GM19395 (cell line): ENCODE measurements around the gene ZNF350.
"Not testable (repeated sequence)": the region's sequence is repeated elsewhere in the genome, so short reads cannot be mapped to it uniquely, and the experiment has no call there.

Experiments used
- ATAC-seq: cut with Tn5 transposase; IDR thresholded peaks from one replicate; pipeline ENCODE4 v1.9.1; 2021; ENCODE audit warnings: mild to moderate bottlenecking, moderate library complexity; ENCODE audit not compliant: unreplicated experiment

The ZNF350 gene

DNA sequence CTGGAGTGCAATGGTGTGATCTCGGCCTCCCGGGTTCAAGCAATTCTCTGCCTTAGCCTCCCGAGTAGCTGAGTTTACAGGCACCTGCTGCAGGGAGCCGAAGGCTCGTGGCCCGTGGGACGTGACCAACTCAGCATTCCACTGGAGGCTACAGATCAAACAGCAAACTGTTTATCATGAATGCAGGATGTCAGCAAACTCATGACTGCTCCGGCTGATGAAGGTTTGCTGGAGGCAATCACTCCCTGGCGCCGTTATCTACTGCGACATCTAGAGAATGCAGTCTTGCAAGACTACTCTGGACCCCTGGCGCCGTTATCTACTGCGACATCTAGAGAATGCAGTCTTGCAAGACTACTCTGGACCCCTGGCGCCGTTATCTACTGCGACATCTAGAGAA lies 10.9 kb downstream of the ZNF350 start:
- ATAC-seq = not testable (repeated sequence)

DNA sequence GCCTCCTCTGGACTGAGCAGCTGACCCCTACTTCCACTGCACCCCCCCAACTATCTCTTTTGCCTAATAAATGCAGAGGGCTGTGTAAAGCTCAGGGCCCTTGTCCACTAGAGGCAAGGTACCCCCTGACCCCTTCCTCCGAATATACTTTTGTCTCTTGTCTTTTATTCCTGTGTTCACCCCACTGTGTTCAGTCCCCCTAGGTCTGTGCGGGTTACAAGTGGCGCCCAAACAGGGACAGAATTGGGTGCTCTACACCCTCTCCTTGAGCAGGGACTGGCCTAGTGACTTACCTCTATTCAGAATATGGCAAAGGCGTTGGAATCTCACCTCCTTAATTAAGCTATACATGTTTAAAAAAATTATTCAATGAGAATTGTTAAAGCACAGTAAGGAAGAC lies 15.0 kb downstream of the ZNF350 start:
- no peak for ATAC-seq

DNA sequence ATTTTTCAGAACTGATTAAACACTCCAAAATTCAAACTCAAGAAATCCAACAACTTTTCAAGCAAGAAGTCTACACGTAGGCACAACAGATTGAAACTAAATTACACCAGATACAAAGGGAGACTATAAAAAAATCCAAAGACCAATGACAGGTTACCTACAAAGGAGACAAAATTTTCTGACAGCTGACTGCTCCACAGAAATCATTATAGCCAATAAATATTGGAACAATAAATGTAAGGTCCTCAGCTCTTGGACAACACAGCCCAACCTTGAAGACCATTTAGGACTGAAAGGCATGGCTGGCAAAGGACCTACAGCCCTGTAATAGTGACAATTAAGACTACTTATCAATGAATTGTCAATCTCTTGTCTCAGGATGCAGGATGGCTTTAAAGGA lies 15.9 kb downstream of the ZNF350 start:
- no peak for ATAC-seq

DNA sequence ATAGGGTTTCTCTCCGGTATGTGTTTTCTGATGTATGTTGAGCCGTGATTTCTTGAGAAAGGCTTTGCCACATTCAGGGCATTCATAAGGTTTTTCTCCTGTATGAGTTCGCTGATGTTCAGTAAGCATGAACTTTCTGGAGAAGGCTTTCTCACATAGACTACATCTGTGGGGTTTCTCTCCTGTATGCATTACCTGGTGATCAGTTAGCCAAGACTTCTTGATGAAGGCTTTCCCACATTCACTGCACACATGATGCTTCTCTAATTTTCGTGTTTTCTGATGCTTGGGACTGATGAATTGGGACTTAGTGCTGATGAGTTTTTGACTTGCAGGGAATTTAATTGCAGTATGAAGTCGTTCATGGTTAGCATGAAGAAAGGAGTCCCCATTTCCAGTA lies 21.1 kb downstream of the ZNF350 start:
- no peak for ATAC-seq

DNA sequence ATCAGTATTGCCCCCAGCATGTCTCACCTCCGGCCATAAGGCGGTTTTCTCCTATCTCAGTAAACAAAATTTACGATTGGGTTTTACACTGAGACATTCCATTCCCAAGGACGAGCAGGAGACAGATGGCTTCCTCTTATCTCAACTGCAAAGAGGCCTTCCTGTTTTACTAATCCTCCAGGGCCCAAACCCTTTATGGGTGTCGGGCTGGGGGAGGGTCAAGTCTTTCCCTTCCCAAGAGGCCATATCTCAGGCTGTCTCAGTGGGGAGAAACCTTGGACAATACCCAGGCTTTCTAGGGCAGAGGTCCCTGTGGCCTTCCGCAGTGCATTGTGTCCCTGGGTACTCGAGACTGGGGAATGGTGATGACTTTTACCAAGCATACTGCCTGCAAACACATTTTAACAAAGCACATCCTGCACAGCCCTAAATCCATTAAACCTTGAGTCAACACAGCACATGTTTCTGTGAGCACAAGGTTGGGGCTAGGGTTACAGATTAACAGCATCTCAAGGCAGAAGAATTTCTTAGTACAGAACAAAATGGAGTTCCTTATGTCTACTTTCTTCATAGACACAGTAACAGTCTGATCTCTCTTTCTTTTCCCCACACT lies 25.9 kb downstream of the ZNF350 start:
- not testable (repeated sequence) for ATAC-seq

DNA sequence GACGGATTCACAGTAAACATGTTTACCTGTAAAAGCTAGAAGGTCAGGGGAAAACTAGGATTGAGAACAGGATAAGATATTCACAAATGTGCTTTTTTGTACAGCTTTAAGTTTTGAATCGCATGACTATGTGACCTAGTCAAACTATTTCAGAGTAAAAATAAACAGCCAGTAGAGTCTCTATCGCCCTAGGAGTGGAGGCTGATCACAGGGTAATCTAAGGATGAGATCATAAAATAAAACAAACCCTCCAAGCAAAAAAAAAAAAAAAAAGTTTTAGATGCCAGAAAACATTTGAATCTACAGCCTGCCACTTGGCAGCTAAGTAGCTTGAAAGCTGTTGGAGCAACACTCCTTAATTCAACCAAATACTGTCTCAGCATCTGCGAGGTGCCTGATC lies 26.8 kb downstream of the ZNF350 start:
- no peak for ATAC-seq

DNA sequence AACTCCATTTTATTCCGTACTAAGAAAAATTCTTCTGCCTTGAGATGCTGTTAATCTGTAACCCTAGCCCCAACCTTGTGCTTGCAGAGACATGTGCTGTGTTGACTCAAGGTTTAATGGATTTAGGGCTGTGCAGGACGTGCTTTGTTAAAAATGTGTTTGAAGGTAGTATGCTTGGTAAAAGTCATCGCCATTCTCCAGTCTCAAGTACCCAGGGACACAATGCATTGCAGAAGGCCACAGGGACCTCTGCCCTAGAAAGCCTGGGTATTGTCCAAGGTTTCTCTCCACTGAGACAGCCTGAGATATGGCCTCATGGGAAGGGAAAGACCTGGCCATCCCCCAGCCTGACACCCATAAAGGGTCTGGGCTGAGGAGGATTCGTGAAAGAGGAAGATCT lies 28.8 kb downstream of the ZNF350 start:
- ATAC-seq = not testable (repeated sequence)

DNA sequence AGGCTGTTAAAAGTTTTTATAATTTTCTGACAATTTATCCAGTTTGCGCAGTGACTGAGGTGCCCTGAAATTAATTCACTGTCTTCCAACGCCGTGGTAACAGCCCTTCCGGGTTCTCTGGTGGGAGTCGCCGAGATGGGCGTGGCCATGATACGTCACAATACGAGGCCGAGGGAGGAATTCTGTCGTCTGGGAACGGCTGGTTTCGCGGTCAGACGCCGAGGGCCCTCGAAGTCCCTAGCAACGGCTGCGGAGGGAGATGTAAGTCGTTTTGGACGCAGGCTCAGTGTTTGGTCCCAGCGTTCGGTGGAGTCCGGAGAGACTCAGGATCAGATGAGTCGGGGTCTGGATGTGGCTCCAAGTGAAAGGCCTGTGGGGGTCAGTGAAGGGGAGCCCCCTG lies 37.7 kb downstream of the ZNF350 start:
- ATAC-seq = no peak

DNA sequence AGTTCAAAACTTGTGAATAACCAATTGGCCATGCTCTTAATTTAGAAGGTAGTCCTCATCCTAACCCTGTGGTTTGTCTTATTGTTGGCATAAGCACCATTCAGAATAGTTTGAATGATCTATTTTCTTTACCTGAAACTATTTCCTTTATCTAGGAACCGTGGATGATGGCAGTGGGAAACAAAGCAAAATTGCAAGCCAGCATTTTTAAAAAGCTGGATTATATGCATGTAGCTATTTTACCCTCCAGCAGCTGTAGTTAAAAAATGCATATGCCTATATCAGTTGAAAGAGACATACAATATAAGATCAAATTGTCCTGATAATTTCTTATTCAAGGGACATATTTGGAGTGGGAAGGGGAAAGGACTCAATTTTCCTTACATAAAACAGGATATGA lies 40.0 kb downstream of the ZNF350 start:
- no peak for ATAC-seq

DNA sequence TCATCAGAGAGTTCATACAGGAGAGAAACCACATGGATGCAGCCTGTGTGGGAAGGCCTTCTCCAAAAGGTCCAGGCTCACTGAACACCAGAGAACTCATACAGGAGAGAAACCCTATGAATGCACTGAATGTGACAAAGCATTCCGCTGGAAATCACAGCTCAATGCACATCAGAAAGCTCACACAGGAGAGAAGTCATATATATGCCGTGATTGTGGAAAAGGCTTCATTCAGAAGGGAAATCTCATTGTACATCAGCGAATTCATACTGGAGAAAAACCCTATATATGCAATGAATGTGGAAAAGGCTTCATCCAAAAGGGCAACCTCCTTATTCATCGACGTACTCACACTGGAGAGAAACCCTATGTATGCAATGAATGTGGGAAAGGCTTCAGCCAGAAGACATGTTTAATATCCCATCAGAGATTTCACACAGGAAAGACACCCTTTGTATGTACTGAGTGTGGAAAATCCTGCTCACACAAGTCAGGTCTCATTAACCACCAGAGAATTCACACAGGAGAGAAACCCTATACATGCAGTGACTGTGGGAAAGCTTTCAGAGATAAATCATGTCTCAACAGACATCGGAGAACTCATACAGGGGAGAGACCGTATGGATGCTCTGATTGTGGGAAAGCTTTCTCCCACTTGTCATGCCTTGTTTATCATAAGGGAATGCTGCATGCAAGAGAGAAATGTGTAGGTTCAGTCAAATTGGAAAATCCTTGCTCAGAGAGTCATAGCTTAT lies 41.7 kb downstream of the ZNF350 start:
- ATAC-seq = no peak

DNA sequence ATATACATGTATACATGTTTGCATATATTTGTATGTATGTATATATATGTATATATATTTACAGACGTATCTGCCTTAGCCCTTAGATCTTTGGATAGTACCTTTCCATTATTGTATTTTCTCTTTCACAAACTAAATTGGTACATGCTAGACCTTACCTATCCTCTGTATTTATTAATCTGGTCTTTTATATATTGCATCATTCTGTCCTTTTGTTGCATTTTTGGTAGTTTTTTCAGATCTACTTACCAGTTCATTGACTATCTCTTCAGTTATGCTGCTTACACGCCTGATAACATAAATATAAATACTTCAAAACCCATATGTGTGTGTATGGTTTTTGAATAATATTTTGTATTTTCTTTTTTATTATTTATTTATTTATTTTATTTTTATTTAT lies 47.7 kb downstream of the ZNF350 start:
- ATAC-seq = no peak

DNA sequence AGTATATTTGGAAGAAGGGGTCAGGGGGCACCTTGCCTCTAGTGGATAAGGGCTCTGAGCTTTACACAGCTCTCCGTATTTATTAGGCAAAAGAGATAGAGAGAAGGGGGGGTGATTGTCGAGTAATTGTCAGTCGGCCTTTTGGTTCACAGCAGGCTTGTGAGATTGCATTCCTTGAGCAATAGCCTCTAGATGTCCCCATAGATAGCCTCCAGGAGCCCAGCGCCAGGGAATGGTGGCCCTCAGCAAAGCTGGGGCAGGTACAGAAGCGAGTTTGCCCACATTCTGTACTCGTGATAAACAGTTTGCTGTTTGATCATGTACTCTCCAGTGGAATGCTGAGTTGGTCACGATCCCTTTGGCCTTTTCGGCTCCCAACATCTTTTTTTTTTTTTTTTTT lies 54.7 kb downstream of the ZNF350 start:
- ATAC-seq = no peak

DNA sequence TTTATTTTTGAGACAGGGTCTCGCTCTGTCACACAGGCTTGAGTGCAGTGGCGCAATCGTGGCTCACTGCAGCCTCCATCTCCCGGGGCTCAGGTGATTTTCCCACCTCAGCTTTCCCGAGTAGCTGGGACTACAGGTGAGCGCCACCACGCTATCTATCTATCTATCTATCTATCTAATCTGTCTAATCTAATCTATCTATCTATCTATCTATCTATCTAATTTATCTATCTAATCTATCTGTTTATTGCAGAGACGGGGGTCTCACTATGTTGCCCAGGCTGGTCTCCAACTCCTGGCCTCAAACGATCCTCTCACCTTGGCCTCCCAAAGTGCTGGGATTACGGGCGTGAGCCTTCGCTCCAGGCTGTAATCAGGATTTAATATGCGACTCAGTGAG lies 58.8 kb downstream of the ZNF350 start:
- ATAC-seq = no peak

DNA sequence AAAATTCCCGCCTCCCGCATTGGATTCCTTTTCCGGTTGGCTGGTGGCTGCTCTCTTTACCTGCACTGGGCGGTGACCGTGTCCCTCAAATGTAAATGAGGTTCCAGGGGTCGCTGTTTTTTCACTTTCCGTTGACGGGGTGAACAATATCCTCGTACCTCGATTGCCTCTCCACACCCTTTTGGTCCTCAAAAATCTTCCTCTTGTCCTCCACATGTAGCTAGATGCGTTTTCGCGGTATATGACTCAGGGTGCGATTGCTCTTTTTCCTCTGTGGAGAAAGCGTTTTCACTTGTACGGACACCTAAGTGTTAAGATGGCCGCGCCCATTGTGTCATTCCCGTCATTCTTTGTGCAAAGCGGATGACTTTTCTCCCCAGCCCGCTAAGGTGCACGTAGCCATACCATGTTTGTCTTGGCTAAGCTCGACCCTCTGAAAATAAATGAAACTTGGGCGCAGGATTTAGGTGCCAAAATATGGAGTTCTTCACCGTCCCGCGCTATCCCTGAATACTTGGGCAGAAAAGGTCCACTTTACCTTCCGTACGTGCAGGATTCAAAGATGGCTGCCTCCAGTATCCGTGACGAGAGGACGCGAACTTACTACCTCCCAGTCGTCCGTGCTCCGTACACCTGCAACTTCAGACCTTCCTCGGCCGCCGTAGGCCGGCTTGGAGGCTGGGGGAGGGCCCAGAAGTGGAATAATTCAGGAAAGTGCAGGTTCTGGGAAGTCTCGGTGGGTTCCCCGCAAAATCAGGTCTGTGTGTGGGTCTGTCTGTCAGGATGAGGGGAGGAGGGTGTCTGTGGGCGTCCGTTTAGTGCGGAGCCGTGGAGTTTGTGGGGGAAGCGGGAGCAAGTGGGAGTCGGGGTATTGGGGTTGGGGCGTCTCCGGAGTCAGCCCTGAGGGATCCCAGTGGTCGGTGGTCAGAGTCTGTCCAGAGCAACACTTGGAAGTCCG lies 59.6 kb downstream of the ZNF350 start, which contains the start of gene ZNF613:
TSS of gene ZNF613 (plus strand) at position 689 of the 958 bp plus-strand sequence. CDS start 8,749 bp downstream, outside the sequence.
- peak; percentile 85 for ATAC-seq

DNA sequence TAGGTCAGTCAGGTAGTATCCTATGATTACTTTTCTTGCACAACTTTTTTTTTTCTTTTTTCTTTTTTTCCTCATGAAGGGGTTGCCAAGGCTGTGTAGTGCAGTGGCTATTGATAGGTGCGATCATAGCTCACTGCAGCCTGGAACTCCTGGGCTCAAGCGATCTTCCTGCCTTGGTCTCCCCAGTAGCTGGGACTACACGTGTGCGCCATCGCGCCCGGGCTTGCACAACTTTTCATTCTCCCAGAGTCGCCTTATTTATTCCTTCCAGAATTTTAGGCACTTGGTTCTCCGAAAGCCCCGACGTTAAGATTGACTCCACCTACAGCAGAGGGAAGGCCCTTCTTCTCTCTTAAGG lies 60.2 kb downstream of the ZNF350 start:
- ATAC-seq = no peak

DNA sequence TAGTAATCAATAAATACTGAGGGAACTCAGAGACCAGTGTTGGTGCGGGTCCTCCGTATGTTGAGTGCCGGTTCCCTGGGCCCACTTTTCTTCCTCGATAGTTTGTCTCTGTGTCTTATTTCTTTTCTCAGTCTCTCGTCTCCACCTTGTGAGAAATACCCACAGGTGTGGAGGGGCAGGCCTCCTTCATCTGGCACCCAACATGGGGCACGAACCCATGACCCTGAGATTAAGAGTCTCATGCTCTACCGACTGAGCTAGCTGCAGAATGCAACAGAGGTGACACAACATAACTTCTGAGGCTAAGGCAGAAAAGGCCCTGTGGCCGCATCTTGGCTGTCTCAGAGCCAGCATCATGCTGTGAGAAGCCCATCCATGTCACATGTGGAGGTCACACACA lies 64.7 kb downstream of the ZNF350 start:
- ATAC-seq = no peak

DNA sequence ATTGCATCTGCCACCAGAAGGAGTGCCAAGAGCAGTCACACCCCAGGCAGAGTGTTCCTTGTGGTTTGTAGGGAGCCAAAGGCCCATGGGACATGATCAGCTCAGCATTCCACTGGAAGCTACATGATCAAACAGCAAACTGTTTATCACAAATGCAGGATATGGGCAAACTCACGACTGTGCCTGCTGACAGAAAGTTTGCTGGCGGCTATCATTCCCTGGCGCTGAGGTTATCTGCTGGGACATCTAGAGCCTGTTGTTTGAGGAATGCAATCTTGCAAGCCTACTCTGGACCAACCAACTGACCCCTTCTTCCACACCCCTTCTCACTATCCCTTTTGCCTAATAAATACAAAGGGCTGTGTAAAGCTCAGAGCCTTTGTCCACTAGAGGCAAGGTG lies 67.0 kb downstream of the ZNF350 start:
- ATAC-seq = no peak

DNA sequence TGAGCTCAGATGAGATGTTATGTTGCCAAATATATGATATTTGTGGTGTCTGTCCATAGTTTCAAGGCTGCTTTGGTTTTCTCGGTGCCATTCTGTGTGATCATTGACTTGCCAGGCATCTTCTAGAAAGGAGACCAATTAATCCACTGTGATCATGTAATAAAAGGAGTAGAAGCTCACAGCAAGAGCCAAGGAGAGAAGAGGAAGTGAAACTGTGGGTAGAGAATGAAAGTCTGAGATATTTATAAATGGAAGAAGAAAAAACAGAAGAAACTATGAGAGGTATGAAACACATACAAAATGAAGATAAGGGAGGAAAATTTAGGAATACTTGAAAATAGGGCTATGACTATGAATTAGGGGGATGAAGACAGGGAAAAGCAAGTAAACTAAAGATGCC lies 70.5 kb downstream of the ZNF350 start:
- ATAC-seq = no peak

DNA sequence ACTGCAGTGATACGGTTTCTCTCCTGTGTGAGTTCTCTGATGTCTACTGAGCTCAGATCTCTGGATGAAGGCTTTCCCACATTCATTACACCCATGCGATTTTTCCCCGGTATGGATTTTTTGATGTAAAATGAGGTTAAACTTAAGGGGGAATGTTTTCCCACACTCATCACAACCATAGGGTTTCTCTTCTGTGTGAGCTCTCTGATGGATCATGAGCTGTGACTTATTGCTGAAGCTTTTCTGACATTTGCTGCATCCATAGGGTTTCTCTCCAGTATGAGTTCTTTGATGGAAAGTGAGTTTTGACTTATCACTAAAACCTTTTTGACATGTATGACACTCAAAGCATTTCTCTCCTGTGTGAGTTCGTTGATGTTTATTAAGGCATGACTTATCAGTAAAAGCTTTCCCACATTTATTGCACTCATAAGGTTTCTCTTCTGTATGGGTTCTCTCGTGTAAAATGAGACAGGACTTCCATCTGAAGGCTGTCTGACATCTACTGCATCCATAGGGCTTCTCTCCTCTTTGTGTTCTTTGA lies 71.2 kb downstream of the ZNF350 start:
- ATAC-seq = no peak
